ENCODE data around the gene MAD2L1BP.

Gene MAD2L1BP

DNA sequence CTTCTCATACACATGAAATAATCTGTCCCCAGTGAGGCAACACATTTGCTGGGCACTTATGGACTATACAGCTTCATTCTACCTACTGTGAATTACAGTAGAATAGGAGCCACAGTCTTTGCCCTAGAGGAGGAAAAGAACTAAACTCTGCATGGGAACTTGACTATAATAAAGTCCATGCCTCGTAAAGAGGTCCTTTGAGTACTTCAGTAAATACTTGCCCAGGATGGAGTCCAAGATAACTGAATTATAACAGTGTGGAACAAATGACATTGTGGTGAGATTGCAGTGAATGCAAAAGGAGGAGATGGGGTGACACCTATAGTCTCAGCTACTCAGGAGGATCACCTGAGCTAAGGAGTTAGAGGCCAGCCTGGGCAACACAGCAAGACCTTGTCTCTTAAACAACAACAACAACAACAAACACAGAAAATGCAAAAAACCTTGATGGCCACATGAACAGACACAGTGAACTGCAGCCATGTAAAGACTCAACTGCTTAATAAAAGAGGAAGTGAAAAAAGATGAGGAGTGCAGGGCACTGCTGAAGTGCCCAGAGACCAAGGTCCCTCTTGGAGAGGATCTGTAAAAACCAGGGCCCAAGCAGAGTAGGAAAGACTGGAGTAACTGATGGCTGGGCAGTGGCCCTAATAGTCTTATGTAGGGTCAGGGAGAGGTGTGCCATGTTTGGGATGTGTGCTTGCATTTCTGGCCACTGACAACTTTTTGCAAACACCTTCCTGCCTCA, 48.2 kb downstream of the MAD2L1BP start:
- TF ChIP-seq, protein P1, sequence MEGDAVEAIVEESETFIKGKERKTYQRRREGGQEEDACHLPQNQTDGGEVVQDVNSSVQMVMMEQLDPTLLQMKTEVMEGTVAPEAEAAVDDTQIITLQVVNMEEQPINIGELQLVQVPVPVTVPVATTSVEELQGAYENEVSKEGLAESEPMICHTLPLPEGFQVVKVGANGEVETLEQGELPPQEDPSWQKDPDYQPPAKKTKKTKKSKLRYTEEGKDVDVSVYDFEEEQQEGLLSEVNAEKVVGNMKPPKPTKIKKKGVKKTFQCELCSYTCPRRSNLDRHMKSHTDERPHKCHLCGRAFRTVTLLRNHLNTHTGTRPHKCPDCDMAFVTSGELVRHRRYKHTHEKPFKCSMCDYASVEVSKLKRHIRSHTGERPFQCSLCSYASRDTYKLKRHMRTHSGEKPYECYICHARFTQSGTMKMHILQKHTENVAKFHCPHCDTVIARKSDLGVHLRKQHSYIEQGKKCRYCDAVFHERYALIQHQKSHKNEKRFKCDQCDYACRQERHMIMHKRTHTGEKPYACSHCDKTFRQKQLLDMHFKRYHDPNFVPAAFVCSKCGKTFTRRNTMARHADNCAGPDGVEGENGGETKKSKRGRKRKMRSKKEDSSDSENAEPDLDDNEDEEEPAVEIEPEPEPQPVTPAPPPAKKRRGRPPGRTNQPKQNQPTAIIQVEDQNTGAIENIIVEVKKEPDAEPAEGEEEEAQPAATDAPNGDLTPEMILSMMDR (IDR thresholded peaks at IDR 0.05; ENCODE audit: low read depth, low read length, missing control alignments) = no peak
- no peak overlapping the region for H3K4me3 ChIP-seq (ENCODE audit: low read depth, low read length)
- no peak for DNase-seq (ENCODE audit: low read depth)

DNA sequence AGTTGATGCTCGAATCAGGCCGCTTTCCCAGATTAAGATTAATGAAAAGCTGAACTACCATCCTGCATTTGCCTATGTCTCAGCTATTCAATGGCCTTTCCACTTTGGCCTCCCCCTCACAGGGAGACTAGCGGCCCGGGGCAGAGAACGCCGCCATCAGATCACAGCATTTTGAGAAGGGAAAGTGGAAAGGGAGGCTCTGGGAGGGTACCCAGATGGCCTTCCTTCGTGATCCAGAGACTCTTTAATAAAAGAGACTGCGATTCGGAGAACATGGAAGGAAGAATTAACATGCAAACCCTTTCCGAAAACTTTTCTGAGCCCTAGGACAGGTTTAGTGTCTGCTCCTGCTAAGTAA, 51.4 kb downstream of the MAD2L1BP start:
- peak overlapping the region; percentile 82 for H3K4me3 ChIP-seq (ENCODE audit: low read depth, low read length)
- TF ChIP-seq, protein P1 (IDR thresholded peaks at IDR 0.05; ENCODE audit: low read depth, low read length, missing control alignments) = no peak
- DNase-seq (ENCODE audit: low read depth) = no peak

- DNase-seq (ENCODE audit: low read depth) = no peak
- TF ChIP-seq, protein P1 (IDR thresholded peaks at IDR 0.05; ENCODE audit: low read depth, low read length, missing control alignments) = no peak
- peak within 1 kb of the TSS; percentile 82 for H3K4me3 ChIP-seq (ENCODE audit: low read depth, low read length)
These were observed 52.1 kb downstream of the MAD2L1BP start, which contains the start of gene MRPS18A for GRCh38 chr6:43687437-43688347. Gene MRPS18A, minus strand, starts transcription at chr6:43687791. Its CDS starts 12 bp downstream, at chr6:43687779.

DNA sequence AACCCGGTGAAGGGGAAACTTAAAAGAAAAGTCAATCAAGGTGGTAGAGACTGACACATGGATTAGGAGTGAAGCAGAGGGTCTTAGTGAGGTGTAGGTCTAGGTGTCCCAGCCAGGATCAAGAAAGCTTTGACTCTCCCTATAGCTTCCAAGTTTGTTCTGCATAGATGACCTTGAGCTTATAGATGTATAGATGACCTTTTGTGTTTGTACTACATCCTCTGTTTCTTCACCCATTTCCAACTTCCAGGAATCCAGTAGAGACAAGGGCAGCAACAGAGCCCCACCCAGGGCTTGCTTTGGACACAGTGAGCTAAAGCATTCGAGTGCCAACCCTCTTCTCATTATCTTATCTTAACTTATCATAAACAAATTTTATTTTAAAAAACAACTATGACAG, 53.8 kb downstream of the MAD2L1BP start:
- TF ChIP-seq, protein P1 (IDR thresholded peaks at IDR 0.05; ENCODE audit: low read depth, low read length, missing control alignments) = no peak
- H3K4me3 ChIP-seq (ENCODE audit: low read depth, low read length) = no peak overlapping the region
- no peak for DNase-seq (ENCODE audit: low read depth)
